Right renal pelvis (tissue), 4 donors: Measurements from ENCODE around the gene TPI1. TPM values are rescaled to one million over a fixed set of nuclear protein-coding genes. Genes with fewer than 3 reads are reported as not detected.
"Not testable (repeated sequence)": the region's sequence is repeated elsewhere in the genome, so short reads cannot be mapped to it uniquely, and the experiment has no call there.

ENCODE experiments used
- DNase-seq, 4 donors: peaks; one replicate each; pipeline ENCODE4 v3.0.0-alpha.2; 2013; ENCODE audit warnings: low read depth in 4 of 4, low spot score in 3 of 4, missing footprints in 1 of 4
- polyA plus RNA-seq, 4 donors: library from polyadenylated mRNA; unstranded; fragments of 120-200 nt; gene quantifications; one replicate each; pipeline ENCODE4 v1.2.1, GENCODE V29; 2013; ENCODE audit not compliant: insufficient read length in 4 of 4

The TPI1 gene
- polyA plus RNA-seq, 4 donors = 570 to 637 (median 589) TPM

DNA sequence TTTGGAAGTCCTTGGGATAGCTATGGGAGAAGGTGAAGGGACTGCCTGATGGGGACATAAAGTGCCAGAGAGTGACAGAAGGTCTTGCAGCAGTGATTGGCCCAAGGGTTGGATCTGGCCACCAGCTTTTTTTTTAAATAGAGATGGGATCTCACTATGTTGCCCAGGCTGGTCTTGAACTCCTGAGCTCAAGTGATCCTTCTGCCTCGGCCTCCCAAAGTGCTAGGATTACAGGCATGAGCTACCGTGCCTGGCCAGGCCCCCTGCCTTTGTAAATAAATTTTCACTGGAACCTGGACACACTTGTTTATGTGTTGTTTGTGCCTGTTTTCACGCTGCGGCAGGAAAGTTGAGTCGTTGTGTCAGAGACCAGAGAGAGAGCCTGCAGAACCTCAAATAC lies 2.0 kb upstream of the TPI1 start:
- DNase-seq = not testable (repeated sequence)

DNA sequence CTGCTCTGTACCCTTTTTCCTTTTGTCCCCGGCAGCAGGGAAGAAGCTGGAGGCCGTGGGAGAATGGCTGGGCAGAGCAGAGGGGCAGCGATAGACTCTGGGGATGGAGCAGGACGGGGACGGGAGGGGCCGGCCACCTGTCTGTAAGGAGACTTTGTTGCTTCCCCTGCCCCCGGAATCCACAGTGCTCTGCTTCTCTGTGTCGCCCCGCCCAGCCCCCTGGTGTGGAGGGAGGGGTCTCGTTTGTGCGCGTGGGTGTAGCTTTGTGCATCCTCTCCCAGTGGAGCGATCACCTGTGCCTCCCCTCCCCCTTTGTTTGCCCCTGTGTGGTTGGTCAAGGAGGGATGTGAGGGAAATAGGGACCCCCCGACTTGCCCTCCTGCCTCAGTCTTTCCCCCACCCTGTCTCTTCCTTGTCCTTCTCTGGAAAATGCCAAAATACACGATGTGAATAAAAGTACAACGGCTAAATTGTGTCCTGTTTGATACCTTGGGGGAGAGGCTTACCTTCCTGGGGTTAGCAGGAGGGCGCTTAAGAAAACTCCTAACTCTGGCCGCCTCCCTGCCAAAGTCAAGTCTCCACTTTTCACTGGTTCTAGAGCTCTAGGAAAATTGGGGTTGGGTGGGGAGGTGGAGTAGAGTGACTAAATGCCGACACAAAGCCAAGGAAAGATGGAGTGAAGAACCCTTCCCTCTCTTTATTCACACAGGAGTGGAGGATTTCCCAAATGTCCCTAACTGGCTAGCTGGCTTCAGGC lies 990 bp upstream of the TPI1 start:
- no peak for DNase-seq

DNA sequence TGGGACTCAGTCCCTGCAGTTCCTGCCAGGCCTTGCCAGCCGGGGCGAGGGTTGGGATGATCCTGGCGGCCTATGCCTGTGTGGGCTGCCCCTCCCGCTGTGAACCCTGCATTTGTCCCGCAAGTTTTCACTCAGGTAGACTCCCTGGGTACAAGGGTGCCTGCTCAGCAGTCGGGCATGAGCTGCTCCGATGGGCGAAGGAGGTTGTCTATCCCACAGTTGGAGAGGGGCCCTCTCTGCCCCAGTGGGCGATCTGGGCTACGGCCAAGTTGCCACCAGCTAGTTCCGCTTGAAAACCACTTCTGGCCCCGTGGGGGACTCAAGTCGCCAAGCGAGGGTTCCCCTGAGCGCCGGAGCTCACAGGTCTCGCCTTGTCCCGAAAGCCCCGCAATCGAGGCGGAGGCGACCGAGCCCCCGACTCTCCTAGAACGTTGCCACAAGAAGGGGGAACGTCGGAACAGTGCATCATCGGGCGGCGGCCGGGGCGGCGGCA lies 365 bp upstream of the TPI1 start:
- DNase-seq = no peak

DNA sequence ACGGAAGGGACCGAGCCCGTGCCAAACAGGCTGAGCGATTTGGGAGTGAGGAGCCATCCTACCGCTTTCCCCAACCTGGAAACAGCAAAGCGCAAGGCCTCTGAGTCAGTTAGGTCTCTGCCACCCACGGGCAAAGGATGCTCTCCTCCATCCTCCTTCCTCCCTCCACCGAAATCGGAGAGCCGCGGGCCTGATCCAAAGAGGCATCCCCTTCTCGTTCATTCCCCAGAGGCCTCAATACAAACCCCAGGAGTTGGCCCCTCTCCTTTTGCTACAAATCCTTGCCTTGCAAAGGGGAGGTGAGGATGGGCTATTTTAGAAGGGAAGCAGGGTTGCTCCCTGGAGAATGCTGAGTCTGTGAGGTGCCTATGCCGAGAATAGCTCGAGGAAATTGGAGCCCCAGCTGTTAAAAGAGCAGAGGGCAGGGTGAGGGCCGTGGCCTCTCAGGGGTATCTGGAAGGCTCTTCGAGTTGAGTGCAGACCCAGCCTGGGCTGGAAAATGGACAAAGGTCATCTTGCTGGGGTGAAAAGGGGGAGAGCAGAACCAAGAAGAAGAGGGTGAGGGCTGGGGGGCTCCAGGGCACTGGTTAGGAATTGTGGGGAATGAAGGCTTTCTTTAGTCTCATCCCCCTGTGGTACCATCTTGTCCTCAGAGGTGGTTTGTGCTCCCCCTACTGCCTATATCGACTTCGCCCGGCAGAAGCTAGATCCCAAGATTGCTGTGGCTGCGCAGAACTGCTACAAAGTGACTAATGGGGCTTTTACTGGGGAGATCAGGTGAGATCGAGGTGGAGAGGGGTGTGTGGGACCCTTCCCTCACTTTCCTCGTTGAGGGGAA lies 1.1 kb downstream of the TPI1 start:
- no peak for DNase-seq

DNA sequence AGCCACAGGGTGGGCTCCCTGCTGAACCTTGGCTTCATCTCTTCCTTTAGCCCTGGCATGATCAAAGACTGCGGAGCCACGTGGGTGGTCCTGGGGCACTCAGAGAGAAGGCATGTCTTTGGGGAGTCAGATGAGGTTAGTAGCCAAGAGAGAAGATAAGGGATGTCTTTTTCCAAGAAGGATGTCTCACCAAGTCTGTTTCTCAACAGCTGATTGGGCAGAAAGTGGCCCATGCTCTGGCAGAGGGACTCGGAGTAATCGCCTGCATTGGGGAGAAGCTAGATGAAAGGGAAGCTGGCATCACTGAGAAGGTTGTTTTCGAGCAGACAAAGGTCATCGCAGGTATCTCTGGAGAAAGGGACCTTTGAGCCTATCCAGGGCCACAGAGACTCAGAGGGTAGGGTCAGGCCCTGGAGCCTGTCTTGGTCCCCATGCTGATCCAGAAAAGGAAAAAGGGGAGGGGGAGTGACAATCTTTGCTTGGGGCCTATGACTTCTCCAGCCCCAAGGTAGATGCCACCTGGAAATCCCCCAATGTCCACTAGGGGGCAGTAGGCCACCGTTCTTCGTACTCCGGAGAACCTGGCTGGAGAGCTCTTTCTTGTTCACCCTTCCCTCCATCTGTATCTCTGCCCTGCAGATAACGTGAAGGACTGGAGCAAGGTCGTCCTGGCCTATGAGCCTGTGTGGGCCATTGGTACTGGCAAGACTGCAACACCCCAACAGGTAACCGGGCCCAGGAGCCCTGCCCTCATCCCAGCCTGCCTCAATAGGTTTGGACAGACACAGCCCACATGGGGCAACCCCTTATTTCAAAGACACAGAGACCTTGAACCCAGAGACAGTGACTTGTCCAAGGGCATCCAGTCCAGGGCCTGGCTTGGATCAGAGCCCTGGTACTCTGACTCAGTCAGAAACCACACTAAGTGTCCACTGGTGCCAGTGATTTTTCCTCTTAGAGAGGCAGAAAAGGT lies 2.0 kb downstream of the TPI1 start:
- peak in 1 of 4 donors; percentile 81 for DNase-seq

DNA sequence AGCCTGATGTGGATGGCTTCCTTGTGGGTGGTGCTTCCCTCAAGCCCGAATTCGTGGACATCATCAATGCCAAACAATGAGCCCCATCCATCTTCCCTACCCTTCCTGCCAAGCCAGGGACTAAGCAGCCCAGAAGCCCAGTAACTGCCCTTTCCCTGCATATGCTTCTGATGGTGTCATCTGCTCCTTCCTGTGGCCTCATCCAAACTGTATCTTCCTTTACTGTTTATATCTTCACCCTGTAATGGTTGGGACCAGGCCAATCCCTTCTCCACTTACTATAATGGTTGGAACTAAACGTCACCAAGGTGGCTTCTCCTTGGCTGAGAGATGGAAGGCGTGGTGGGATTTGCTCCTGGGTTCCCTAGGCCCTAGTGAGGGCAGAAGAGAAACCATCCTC lies 3.0 kb downstream of the TPI1 start:
- DNase-seq = not testable (repeated sequence)

DNA sequence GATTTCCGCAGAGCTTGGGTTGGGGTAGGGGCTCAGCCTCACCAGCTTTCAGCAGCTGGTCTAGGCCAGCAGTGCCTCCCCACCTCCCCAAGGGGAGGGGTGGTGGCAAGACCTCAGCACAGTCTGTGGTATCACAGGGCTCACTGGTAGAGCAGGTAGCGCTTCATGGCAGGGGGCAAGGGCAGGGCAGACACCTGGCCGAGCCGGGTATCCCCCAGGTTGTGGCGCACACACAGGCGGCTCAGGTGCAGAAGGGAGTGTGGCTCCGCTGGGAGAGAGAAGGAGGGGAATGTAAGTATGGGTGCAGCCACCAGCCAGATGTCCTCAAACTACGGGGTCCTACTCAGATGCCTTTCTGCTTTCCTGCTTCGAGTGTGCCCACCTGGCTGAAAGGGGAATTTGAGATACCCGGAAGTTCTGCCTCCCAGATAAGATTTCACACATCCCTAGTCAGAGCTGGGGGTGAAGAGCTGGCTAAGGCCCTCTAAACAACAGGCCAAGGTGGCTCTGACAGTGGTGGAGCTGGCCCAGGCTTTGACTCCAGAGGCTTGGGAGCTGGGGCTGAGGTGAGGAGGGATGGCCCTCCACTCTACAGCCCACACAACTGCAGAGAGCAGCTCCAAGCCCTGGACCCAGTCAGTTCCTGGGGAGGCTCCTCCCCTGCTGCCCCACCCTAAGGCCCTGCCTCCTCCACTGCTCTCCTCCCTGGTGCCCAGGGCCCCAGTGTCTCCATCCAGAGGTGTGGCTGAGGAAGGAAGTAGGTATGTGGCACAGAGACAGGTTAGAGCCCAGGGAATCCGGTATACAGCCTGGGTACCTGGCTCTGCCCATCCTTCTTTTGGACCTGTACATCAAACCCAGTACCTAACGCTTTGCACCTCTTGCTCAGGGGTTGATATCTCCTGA lies 4.0 kb downstream of the TPI1 start:
- DNase-seq = no peak

DNA sequence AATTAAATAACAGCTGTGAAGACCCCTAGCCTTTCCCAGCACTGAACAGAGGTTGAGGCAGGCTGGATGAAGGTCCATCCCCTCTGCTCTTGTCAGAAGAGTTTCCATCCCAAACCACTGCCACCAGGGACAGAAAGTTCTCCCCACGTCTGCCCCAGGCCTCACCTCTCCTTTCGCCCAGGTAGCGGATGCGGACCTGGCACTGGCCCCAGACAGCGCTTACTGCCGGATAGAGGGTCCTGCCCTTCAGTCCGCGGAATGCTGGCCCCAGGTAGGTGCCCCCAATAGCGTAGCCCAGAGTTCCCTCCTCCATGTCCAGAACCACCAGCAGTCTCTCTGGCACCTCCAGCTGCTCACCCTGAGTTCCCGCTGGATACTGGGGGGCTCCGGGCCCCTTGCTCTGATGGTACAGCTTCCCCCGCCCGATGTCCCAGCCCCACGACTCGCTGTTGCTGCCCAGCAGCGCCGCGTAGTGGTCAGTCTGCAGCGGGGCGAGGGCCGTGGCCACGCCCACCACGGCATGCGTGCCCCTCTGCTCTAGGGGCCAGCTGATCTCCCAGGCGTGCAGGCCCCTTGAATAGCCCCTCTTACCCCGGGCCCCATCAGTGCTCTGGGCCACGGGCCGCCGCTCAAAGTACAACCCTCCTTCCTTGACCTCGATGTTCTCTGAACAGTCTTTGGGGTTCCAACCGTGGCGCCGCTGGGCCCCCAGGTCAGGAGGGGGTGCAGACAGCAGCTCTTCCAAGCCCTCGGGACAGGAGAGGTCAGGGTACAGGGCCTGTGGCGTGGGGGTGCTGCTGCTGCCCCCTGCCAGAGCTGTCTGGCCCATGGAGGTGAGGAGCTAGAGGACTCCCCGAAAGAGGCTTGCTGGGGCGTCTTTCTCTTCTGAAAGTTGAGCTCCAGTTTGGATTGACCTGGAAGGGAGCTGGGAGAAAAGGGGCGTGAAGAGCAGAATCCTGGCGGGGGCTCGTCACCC lies 5.0 kb downstream of the TPI1 start:
- peak in 1 of 4 donors; percentile 82 for DNase-seq

DNA sequence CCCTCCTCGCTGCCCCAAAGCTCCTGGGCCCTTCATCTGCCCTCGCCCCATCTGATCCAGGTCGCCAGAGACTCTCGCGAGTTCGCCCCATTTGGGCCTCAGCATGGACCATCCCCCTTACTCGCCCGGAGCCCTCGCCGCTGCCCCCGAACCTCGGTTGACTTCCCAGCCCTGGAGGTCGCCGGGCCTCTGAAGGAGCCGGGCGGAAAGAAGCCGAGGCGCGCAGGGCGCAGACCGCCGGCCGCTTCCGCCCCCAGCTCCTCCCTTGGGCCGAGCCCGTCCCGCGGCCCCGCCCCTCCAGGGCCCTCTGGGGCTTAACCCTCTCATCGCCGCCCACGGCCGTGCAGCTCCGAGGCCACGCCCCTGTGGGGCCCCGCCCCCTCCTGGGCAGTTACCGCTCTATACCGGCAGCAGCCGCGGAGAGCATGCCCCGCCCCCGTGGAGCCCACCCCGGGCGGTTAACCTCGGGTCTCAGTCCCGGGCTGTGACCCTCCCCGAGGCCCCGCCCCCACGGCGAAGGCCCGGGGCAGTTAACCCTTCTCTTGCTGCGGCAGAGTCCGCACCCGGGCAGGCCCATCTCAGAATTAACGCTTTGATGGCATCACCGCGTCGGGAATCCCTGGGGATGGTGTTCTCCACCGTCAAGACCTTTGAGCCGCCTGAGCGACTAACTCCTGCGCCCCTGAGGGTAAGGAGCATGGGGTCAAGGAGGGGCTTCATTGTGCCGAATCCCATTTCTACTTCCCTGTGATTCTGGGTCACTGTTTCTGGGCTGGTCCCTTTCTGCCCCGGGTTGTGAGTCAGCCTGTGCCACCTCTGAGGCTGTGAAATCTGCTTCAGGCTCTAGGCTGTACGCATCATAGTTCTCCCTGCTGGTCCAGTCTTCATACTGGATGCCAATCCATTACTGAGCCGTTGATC lies 6.0 kb downstream of the TPI1 start, which contains the start of gene SPSB2:
SPSB2 (minus strand) TSS at position 210 of the 921 bp plus-strand sequence. CDS start 402 bp downstream, outside the sequence.
- DNase-seq = peak; percentile 95 to 98 (median 95)

DNA sequence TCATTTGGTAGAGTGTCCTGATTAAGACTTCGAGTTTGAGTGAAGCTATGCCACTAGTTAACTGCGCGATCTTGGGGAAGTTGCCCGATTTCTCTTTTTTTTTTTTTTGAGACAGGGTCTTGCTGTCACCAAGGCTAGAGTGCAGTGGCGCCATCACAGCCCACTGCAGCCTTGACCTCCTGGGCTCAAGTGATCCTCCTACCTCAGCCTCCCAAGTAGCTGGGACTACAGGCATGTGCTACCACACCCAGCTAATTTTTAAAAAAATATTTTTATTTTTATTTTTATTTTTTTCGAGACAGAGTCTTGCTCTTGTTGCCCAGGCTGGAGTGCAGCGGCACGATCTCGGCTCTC lies 6.7 kb downstream of the TPI1 start:
- DNase-seq = not testable (repeated sequence)

DNA sequence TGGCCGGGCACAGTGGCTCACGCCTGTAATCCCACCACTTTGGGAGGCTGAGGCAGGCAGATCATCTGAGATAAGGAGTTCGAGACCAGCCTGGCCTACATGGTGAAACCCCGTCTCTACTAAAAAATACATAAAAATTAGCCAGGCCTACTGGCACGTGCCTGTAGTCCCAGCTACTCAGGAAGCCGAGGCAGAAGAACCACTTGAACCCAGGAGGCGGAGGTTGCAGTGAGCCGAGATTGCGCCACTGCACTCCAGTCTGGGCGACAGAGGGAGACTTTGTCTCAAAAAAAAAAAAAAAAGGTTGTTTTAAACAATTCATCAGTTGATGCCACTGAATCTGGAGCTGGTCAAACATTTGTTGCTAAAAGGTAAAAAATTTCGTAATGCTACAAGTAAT lies 12.5 kb downstream of the TPI1 start:
- DNase-seq = not testable (repeated sequence)

DNA sequence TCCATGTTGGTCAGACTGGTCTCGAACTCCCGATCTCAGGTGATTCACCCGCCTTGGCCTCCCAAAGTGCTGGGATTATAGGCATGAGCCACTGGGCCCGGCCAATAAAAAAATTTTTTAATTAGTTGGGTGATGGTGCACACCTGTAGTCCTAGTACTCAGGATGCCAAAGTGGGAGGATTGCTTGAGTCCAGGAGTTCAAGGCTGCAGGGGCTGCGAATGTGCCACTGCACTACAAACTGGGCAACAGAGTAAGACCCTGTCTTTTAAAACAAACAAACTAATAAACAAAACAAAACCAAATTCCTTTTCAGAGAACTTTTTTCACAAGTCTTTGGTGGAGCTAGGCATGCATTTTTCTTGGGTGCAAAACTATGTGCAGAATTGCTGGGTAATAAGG lies 15.9 kb downstream of the TPI1 start:
- no peak for DNase-seq

DNA sequence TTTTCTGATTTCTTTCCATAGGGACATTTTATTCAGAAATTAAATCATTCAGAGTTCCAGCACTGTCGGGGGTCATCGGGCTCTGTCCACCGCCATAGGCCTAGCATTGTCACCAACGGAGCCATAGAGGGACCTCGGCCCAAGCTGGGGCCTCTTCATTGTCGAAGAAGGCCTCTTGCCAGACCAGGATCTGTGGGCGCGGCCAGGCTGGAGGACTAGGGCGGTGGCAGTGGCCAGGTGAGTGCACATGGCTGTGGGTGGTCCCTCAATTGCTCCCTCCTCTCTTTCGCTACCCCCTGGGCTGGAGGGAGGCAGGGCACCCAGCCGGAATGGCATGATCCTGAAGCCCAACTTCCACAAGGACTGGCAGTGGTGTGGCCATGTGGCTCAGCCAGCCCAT lies 16.4 kb downstream of the TPI1 start:
- no peak for DNase-seq

DNA sequence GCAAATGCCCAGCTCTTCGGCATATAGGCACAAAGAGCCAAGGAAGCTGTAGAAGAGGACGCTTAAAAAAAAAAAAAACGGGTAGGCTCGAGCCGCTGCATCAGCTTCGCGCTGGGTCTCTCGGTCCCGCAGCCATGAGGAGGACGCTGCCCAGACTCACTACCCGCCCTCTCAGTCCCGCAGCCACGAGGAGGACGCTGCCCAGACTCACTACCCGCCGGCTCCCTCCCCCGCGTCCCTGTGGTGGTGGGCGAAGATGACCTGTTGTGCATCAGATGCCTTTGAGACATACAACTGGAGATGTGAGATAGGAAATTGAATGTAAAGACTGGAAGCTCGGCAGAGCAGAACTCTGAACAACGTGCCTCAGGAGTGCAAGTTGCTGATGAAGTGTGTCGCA lies 17.2 kb downstream of the TPI1 start:
- DNase-seq = no peak

DNA sequence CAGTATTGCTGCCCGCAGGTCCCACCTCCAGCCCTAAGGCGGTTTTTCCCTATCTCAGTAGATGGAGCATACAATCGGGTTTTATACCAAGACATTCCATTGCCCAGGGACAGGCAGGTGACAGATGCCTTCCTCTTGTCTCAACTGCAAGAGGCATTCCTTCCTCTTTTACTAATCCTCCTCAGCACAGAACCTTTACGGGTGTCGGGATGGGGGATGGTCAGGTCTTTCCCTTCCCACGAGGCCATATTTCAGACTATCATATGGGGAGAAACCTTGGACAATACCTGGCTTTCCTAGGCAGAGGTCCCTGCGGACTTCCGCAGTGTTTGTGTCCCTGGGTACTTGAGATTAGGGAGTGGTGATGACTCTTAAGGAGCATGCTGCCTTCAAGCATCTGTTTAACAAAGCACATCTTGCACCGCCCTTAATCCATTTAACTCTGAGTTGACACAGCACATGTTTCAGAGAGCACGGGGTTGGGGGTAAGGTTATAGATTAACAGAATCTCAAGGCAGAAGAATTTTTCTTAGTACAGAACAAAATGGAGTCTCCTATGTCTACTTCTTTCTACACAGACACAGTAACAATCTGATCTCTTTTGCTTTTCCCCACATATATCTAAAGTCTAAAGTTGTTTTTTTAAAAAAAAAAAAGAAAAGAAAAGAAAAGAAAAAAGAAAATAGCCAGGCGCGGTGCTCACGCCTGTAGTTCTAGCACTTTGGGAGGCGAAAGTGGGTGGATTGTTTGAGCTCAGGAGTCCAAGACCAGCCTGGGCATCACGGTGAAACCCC lies 19.1 kb downstream of the TPI1 start:
- not testable (repeated sequence) for DNase-seq

DNA sequence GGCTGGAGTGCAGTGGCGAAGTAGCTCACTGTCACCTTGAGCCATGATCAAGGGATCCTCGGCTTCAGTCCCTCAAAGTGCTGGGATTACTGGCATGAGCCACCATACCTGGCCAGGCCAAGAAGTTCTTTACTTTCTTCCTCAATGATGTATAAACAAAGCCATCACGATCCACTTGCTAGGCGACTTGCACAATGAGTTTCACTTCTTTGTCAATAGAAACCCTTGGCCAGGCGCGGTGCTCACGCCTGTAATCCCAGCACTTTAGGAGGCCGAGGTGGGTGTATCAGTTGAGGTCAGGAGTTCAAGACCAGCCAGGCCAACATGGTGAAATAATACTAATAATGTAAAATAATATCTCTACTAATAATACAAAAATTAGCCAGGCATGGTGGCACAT lies 20.1 kb downstream of the TPI1 start:
- no peak for DNase-seq
